UCSD-AML1 (cell line): Measurements from ENCODE around the gene ARCN1.
"Not testable (repeated sequence)": the region's sequence is repeated elsewhere in the genome, so short reads cannot be mapped to it uniquely, and the experiment has no call there.

Experiments
- DNase-seq: peaks from one replicate; lab custom pipeline; 2025; ENCODE audit not compliant: unreplicated experiment; lab: John Stamatoyannopoulos, UW

The ARCN1 gene

GRCh38 chr11:118544010-118544646, 28.1 kb upstream of the ARCN1 start:
- DNase-seq = no peak

DNA sequence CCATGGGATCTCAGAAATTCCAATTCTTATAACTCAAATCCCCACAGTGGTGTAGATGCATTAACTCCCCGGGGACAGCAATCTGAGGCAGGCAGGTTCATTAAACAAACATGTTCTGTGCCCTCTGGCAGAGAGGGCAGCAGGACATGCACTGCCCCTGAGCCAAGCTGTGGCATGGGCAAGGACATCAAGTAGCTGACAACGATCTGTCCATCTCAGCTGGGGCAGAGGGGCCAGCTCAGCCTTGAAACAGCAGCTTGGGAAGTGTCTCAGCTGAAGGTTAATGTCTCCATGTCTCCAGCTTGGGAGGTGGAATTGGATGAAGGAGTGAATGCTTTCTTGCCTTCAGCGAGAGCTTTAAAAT, 27.6 kb upstream of the ARCN1 start:
- no peak for DNase-seq

DNA sequence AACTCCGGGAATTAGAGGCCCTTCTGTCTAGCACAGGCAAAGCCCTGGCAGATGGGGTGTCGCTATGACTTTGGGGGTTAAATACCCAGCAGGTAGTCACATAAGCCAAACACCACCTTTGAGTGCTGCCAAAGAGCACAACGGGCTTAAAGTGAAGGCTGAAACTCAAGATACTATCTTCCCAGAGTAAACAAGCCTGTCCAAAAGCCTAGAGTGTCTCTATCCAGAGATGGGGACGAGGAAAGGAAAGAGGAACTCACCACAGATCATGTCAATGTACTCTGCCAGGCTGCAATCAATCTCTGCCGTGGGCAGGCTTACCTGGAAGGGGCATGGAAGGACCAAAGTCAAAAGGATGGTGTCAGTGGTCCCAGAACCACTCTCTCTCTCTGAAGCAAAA, 26.7 kb upstream of the ARCN1 start:
- no peak for DNase-seq

GRCh38 chr11:118547132-118547531, 25.1 kb upstream of the ARCN1 start:
- DNase-seq = no peak

GRCh38 chr11:118552341-118552740, 19.9 kb upstream of the ARCN1 start:
- DNase-seq = no peak

DNA sequence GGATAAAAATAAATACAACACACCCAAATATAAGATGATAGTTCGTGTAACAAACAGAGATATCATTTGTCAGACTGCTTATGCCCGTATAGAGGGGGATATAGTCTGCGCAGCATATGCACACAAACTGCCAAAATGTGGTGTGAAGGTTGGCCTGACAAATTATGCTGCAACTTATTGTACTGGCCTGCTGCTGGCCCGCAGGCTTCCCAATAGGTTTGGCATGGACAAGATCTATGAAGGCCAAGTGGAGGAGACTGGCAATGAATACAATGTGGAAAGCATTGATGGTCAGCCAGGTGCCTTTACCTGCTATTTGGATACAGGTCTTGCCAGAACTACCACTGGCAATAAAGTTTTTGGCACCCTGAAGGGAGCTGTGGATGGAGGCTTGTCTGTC, 11.4 kb upstream of the ARCN1 start:
- no peak for DNase-seq

DNA sequence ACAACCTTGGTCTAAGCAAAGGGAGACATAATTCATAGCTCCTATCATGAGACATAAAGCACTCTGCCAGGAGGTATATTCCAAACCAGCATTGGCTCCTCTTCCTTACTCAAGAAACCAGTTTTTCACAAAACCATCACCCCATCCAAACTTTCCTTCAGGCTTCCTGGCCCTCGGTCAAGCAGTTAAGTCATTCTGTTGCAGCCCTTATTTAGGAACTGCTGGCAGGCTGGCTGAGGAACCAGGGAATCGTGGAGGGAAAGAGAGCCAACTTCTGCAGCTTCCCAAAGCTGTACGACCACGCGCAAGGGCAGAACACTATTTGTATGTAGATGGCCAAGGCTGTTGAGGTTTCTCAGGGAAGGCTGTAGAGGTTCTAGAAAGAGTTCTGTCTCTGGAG, 7.2 kb upstream of the ARCN1 start:
- DNase-seq = no peak

- DNase-seq = no peak
These were observed 2.5 kb upstream of the ARCN1 start for GRCh38 chr11:118569670-118570069.

GRCh38 chr11:118570787-118571186, 1.4 kb upstream of the ARCN1 start:
- no peak for DNase-seq

DNA sequence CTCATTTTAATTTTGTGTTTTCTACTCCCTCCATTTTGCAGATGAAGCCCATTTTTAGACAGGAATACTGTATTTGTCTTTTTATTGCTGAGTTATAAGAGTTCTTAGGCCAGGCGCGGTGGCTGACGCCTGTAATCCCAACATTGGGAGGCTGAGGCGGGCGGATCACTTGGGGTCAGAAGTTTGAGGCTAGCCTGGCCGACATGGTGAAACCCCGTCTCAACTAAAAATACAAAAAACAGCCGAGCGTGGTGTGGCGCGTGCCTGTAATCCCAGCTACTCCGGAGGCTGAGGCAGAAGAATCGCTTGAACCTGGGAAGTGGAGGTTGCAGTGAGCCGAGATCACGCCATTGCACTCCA, 528 bp upstream of the ARCN1 start:
- DNase-seq = not testable (repeated sequence)

- DNase-seq = peak; percentile 26
These were observed 857 bp downstream of the ARCN1 start for GRCh38 chr11:118572981-118573550.

DNA sequence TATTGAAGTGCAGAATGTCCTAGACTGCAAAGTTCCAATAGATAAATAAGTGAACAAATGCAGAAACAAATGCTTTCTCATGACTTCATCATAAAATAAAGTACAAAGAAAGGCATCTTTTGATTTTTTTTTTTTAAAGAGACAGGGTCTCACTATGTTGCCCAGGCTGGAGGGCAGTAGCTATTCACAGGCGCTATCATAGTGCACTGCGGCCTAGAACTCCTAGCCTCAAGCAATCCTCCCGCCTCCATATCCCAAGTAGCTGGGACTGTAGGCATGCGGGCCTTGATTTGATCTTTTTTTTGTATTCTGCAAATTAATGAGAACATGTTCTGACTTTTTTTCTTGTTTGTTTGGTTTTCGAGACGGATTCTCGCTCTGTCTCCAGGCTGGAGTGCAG, 2.4 kb downstream of the ARCN1 start:
- DNase-seq = no peak

DNA sequence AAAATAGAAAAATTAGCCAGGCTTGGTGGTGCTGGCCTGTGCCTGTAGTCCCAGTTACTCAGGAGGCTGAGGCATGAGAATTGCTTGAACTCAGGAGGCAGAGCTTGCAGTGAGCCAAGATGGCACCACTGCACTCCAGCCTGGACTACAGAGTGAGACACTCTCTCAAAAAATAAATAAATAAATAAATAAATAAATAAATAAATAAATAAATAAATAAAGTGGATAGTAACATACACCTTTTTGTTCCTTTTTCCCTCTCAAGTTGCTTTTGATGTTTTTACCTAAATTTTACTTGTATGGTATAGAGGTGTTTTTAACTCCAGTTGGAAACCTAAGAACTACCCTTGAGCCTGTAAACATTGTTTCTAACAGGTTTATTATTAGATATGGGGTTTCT, 5.8 kb downstream of the ARCN1 start:
- DNase-seq = not testable (repeated sequence)

GRCh38 chr11:118581057-118581456, 8.8 kb downstream of the ARCN1 start:
- no peak for DNase-seq

DNA sequence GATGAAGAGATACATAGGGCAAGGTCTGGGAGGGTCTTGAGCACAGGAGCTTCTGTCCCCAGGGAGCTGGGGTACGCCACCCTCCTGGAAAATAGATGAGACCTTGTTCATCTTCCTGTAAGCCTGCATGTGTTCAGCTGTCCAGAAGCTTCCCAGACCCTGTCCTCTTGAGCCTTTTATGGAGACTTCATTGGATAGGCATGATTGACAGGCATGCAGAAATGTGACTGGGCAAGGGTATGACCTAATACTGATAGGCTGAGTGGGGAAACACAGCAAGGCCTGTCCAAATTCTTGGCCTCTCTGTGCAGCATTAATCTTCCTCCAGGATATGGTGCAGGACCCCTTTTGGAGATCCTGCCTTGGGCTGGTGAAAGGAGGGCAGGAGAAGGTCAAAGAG, 15.7 kb downstream of the ARCN1 start:
- DNase-seq = no peak

- no peak for DNase-seq
These were observed 20.6 kb downstream of the ARCN1 start for GRCh38 chr11:118592616-118593367.

DNA sequence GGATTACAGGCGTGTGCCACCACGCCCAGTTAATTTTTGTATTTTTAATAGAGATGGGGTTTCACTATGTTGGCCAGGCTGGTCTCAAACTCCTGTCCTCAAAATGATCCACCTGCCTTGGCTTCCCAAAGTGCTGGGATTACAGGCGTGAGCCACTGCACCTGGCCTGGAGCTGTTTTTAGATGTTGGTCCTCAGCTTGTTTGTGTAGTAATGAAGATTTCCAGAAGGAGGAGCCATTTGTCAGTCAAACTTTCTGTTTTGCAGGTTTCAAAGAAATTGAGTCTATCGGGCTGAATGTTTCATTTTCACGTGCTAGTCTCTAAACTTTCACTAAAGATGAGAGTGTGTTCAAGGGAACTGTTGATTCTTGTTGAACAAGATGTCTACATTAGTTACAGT, 22.8 kb downstream of the ARCN1 start:
- not testable (repeated sequence) for DNase-seq

- DNase-seq = no peak
These were observed 24.3 kb downstream of the ARCN1 start for GRCh38 chr11:118596224-118597146.

DNA sequence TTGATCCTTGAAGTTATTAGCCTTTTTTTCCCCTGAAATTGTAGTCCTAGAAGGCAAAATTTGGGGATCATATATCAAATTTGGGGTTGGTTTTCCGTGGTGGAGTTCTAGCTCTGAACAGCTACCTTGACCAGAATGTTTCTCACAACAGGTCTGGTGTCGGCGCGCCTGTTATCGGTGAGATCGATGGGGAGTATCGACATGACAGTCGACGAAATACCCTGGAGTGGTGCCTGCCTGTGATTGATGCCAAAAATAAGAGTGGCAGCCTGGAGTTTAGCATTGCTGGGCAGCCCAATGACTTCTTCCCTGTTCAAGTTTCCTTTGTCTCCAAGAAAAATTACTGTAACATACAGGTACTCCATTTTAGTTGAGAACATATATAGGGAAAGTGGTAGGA, 25.3 kb downstream of the ARCN1 start:
- DNase-seq = no peak

DNA sequence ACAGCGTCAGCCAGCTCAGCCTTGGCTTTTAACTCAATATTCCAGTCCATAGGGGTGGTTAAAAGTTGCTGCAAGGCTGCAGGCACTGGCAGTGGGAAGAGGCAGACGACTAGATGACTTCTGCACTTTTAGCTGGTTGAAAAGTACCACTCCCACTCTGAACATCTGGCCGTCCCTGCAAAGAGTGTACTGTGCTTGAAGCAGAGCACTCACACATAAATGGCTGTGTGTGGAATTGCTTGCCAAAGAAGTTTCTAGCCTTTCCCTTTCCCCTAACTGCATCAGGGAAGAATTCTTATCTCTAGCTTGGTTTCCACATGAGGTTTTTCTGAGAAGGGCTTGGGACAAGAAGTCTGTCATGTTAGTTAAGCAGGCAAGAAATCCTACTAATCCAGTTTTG, 30.1 kb downstream of the ARCN1 start:
- DNase-seq = no peak

DNA sequence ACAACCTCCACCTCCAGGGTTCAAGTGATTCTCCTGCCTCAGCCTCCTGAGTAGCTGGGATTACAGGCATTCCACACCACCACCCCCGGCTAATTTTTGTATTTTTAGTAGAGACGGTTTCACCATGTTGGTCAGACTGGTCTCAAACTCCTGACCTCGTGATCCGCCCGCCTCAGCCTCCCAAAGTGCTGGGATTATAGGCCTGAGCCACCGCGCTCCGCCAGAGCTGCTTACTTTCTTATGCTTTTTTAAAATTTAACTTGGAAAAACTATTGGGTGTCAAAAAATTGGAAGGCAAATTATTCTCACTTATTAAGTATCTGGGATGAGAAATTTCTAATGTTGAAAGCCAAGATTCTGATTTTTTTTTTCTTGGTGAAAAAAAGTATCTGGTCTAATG, 31.5 kb downstream of the ARCN1 start:
- DNase-seq = not testable (repeated sequence)

DNA sequence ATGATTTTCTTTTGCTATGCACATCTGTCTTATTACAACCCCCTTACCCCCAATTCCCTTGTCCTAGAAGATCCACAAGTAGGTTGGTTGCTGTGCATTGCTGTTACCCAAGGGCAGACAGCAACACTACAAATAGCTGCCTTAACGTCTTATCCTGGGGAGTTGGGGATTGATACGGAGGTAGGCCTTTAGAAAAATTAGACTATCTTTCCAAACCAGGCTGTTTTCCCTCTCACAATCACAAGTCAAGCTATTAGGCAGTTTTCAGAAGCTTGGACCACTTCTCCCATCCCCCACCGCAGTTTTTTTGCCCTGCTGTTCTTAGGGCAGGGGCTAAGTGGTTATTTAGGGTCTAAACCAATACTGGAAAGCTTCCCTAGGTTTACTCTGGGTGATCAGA, 32.4 kb downstream of the ARCN1 start:
- no peak for DNase-seq
